Small intestine (tissue), 7 donors: ENCODE results near the gene ALPG. TPM values are rescaled to one million over a fixed set of nuclear protein-coding genes. Genes with fewer than 3 reads are reported as not detected.
A peak's percentile ranks its signal among the peaks of the same experiment; 100 is the strongest.

Experiments used
- DNase-seq, 2 donors: peaks; one replicate each; pipeline versions ENCODE4 v3.0.0 to v3.0.0-alpha.2; 2013
- FAIRE-seq: peaks from 2 replicates; lab custom pipeline; 2012; peaks lifted over from hg19 to GRCh38; lab: Jason Lieb, UNC
- H3K27ac ChIP-seq, 3 donors: one replicate each; pipeline ENCODE4 v1.5.1; 2013; ENCODE audit warnings: low read length in 2 of 3, mild to moderate bottlenecking in 2 of 3, control low read depth in 1 of 3, inconsistent platforms in 1 of 3, low read depth in 1 of 3, moderate library complexity in 1 of 3
- H3K27me3 ChIP-seq, 3 donors: one replicate each; pipeline ENCODE4 v1.6.1; 2013; ENCODE audit warnings: low read length in 3 of 3, inconsistent platforms in 1 of 3; ENCODE audit not compliant: control insufficient read depth in 3 of 3, insufficient read depth in 3 of 3
- H3K36me3 ChIP-seq, 3 donors: one replicate each; pipeline ENCODE4 v1.6.1; 2013; ENCODE audit warnings: low read length in 3 of 3, inconsistent platforms in 1 of 3, low read depth in 1 of 3, mild to moderate bottlenecking in 1 of 3, moderate library complexity in 1 of 3; ENCODE audit not compliant: control insufficient read depth in 3 of 3, insufficient read depth in 2 of 3
- H3K4me1 ChIP-seq, 3 donors: one replicate each; pipeline ENCODE4 v1.6.1; 2013; ENCODE audit warnings: low read length in 2 of 3, inconsistent platforms in 1 of 3, low read depth in 1 of 3, mild to moderate bottlenecking in 1 of 3, moderate library complexity in 1 of 3; ENCODE audit not compliant: control insufficient read depth in 3 of 3, insufficient read depth in 2 of 3
- H3K4me3 ChIP-seq, 3 donors: one replicate each; pipeline ENCODE4 v1.5.1; 2013; ENCODE audit warnings: low read length in 3 of 3, control low read depth in 1 of 3, inconsistent platforms in 1 of 3, low read depth in 1 of 3, mild to moderate bottlenecking in 1 of 3, moderate library complexity in 1 of 3
- H3K9me3 ChIP-seq, 2 donors: one replicate each; pipeline ENCODE4 v1.6.1; 2013; ENCODE audit warnings: low read depth in 1 of 2, low read length in 1 of 2; ENCODE audit not compliant: control insufficient read depth in 2 of 2, insufficient read depth in 1 of 2
- WGBS, 3 donors: extraction: QIAGEN DNeasy Blood & Tissue Kit; methylation state at CpG; one replicate each; pipeline ENCODE4 v1.1.7; 2013; 5-methylcytosine and 5-hydroxymethylcytosine counted together
- polyA plus RNA-seq, 4 donors: library from polyadenylated mRNA; stranded (reverse) in 3 of 4; unstranded in 1 of 4; fragments of 200-250 nt in 3 of 4; fragments of 120-200 nt in 1 of 4; gene quantifications; one replicate each; pipeline versions ENCODE4 v1.2.1 to v1.2.3, GENCODE V29; 2013
- donor health status: healthy with polysubstance abuse.
- donor health status: control.
- donor health status: control.
- donor health status: Bipolar disorder and iron deficiency.
- donor health status: healthy.

The ALPG gene
- polyA plus RNA-seq, 4 donors: 0.01 TPM; not detected in 3

DNA sequence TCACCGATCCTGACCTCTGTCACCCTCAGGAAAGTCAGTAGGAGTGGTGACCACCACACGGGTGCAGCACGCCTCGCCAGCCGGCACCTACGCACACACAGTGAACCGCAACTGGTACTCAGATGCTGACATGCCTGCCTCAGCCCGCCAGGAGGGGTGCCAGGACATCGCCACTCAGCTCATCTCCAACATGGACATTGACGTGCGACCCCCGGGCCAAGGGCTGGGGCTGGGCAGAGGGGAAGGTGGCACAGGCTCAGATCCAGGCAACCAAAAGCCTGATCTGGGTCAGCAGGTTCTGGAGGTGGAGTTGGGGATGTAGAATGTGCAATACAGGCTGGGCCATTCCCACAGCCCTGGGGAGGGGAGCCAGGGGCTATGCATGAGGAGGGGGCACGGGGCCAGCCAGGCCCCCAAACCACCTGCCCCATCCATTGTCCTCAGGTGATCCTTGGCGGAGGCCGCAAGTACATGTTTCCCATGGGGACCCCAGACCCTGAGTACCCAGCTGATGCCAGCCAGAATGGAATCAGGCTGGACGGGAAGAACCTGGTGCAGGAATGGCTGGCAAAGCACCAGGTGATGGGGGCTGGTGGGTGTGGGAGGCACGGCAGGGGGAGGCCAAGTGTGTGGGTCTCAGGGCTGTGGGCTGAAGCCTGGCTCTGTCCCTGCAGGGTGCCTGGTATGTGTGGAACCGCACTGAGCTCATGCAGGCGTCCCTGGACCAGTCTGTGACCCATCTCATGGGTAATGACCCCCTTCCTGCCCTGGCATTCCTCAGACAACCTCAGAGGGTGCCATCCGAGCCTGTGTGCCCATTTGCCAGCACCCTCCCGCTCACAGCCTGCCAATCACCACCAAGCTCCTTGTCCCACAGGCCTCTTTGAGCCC, 50.7 kb downstream of the ALPG start:
- WGBS, 3 donors: 88 to 95% (median 88%) methylated on average over 21 of the region's 21 CpGs

GRCh38 chr2:232458051-232458660, 51.5 kb downstream of the ALPG start:
- DNase-seq: no peak
- WGBS, 3 donors: 82 to 90% (median 84%) methylated on average over 25 of the region's 25 CpGs
- H3K27ac ChIP-seq: no peak overlapping the region
- peaks cover 0 to 4% of the 10 kb centered on the region in 2 donors for H3K9me3 ChIP-seq
- peaks cover 0 to 57% (median 2%) of the 10 kb centered on the region in 3 donors for H3K4me1 ChIP-seq
- H3K4me3 ChIP-seq: peak overlapping the region in 2 of 3 donors; percentile 17 to 77
- H3K27me3 ChIP-seq: peaks cover 0 to 18% (median 8%) of the 10 kb centered on the region in 3 donors
- peaks cover 0 to 34% (median 0%) of the 10 kb centered on the region in 3 donors for H3K36me3 ChIP-seq
- FAIRE-seq: no peak

More for the DNA sequence above, 50.7 kb downstream of the ALPG start:
- Histone ChIP-seq H3K4me3 (peak overlapping the region in 2 of 3 donors; percentile 31 to 77), H3K27me3 (peaks cover 0 to 16% (median 8%) of the 10 kb centered on the region in 3 donors), H3K27ac (peak overlapping the region in 2 of 3 donors; percentile 85 to 95), H3K4me1 (peaks cover 0 to 58% (median 2%) of the 10 kb centered on the region in 3 donors), H3K36me3 (peaks cover 0 to 34% (median 0%) of the 10 kb centered on the region in 3 donors), H3K9me3 (peaks cover 0 to 4% of the 10 kb centered on the region in 2 donors)
- DNase-seq (no peak), FAIRE-seq (no peak)

GRCh38 chr2:232458661-232459418, 52.2 kb downstream of the ALPG start:
- peaks cover 0 to 4% of the 10 kb centered on the region in 2 donors for H3K9me3 ChIP-seq
- H3K4me3 ChIP-seq: peak overlapping the region in 2 of 3 donors; percentile 17 to 77
- H3K27ac ChIP-seq: peak overlapping the region in 1 of 3 donors; percentile 38
- DNase-seq: peak; percentile 51 to 81
- no peak for FAIRE-seq
- H3K4me1 ChIP-seq: peaks cover 0 to 50% (median 2%) of the 10 kb centered on the region in 3 donors
- H3K27me3 ChIP-seq: peaks cover 0 to 21% (median 9%) of the 10 kb centered on the region in 3 donors
- H3K36me3 ChIP-seq: peaks cover 0 to 34% (median 0%) of the 10 kb centered on the region in 3 donors
- 47 to 69% (median 63%) methylated on average over 43 to 56 of the region's 56 CpGs for WGBS, 3 donors

DNA sequence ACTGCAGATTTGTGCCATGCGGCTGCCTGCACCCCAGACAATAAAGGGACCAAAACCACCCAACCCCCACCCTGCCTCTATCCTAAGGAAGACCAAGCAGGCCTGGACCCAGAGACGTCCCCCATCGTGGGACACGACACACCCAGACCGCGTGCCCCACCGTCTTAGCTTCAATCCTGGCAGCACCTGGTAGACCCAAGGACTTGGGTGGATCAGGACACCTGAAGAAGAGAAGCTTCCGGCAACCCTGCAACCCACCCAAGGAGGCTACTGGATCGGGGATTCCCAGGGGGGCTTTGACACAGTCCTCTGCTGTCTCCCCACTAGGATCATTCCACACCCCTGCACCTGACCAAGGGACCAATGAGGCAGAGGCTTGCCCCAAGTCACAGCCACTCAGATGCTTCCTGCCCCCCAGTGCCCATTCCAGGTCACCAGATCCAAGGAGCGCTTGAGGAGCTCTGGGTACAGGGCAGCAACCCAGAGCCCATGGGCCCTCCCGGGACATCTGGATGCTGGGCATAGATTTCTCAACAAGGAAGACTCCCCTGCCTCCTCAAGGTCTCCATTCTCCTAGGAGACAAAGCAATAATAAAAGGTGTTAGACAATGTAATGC, 52.9 kb downstream of the ALPG start:
- Histone ChIP-seq H3K27me3 (peaks cover 0 to 21% (median 11%) of the 10 kb centered on the region in 3 donors), H3K27ac (no peak overlapping the region), H3K4me1 (peaks cover 0 to 48% (median 2%) of the 10 kb centered on the region in 3 donors), H3K36me3 (peaks cover 0 to 34% (median 0%) of the 10 kb centered on the region in 3 donors), H3K9me3 (peaks cover 0 to 4% of the 10 kb centered on the region in 2 donors), H3K4me3 (peak overlapping the region in 2 of 3 donors; percentile 17 to 77)
- 61 to 80% (median 63%) methylated on average over 11 of the region's 11 CpGs for WGBS, 3 donors
- DNase-seq (no peak), FAIRE-seq (no peak)

DNA sequence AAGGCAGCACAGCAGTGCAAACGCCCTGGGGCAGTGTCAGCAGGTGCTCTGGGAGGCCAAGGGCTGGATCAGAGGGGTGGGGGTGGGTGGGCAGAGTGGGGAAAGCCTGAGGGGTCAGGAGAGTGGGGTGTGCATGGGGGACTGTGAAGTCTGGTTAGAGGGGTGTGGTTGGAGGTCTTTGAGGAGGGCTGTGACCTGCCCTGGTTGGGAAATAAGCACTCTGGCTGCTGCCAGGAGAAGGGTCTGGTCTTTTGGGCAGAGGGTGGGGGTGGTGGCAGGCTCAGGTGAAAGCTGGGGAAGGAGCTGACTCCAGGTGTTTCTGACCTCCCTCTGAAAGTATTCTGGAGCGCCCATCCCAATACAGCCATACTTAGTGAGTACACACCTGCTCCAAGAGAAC, 53.5 kb downstream of the ALPG start:
- DNase-seq: no peak
- FAIRE-seq: no peak
- Histone ChIP-seq H3K9me3 (peaks cover 0 to 4% of the 10 kb centered on the region in 2 donors), H3K4me3 (no peak overlapping the region), H3K4me1 (peaks cover 0 to 41% (median 2%) of the 10 kb centered on the region in 3 donors), H3K36me3 (peaks cover 0 to 34% (median 0%) of the 10 kb centered on the region in 3 donors), H3K27ac (no peak overlapping the region), H3K27me3 (peaks cover 0 to 21% (median 11%) of the 10 kb centered on the region in 3 donors)
- WGBS, 3 donors: 53 to 69% (median 67%) methylated on average over 2 of the region's 2 CpGs

Other genes with a start within 250 kb of the ALPG start
- gene ALPP, start 28.1 kb upstream of the ALPG start, polyA plus RNA-seq: under 1 TPM in 1 of 4 donors, not detected in 3; 0.01 TPM
- 100 to 1,000 TPM in 2 of 4 donors, 10 to 100 TPM in 2; 37.7 to 261 (median 131) TPM for gene ALPI, start 49.3 kb downstream of the ALPG start, polyA plus RNA-seq
- 1 to 10 TPM in 1 of 4 donors, under 1 TPM in 1, not detected in 2; 0.38 to 1.7 TPM for gene ECEL1, start 81.0 kb downstream of the ALPG start, polyA plus RNA-seq
- not detected for gene PRSS56, start 113.5 kb downstream of the ALPG start, polyA plus RNA-seq
- under 1 TPM in 1 of 4 donors, not detected in 3; 0.53 TPM for gene CHRND, start 119.3 kb downstream of the ALPG start, polyA plus RNA-seq
- gene CHRNG, start 132.8 kb downstream of the ALPG start, polyA plus RNA-seq: under 1 TPM in 1 of 4 donors, not detected in 3; 0.35 TPM
- gene TIGD1, start 143.7 kb downstream of the ALPG start, polyA plus RNA-seq: 1 to 10 TPM in 3 of 4 donors, under 1 TPM in 1; 0.54 to 6.6 (median 3.0) TPM
- gene EIF4E2, start 143.8 kb downstream of the ALPG start, polyA plus RNA-seq: 100 to 1,000 TPM in 1 of 4 donors, 10 to 100 TPM in 3; 67.9 to 103 (median 88.4) TPM
- gene EFHD1, start 226.8 kb downstream of the ALPG start, polyA plus RNA-seq: 1 to 10 TPM in 3 of 4 donors, under 1 TPM in 1; 0.45 to 8.5 (median 4.1) TPM